Hematopoietic multipotent progenitor cell treated with erythropoietin and hydrocortisone succinate and interleukin-3 and kit ligand, for 8 days (in vitro differentiated cells): ENCODE data around the gene COPE.
"Not testable (repeated sequence)": the region's sequence is repeated elsewhere in the genome, so short reads cannot be mapped to it uniquely, and the experiment has no call there.

Experiments
- DNase-seq: peaks from one replicate; pipeline ENCODE4 v3.0.0-alpha.2; 2015

The COPE gene

GRCh38 chr19:18919086-18919899 is at the start of gene COPE, which contains the start of gene DDX49:
TSS of gene COPE (minus strand) at chr19:18919387. CDS start at chr19:18919348, 39 bp downstream.
TSS of gene DDX49 (plus strand) at chr19:18919715. CDS start at chr19:18919742, 27 bp downstream.
- DNase-seq, result peak; percentile 100

- no peak for DNase-seq
Measured at GRCh38 chr19:18967358-18968146, 48.4 kb upstream of the COPE start.

- DNase-seq, result no peak
Measured at GRCh38 chr19:18966307-18966706, 47.1 kb upstream of the COPE start.

- no peak for DNase-seq
Measured at GRCh38 chr19:18964121-18964520, 44.9 kb upstream of the COPE start.

- DNase-seq, result no peak
Measured at GRCh38 chr19:18961767-18962620, 42.8 kb upstream of the COPE start.

- DNase-seq, result no peak
Measured at GRCh38 chr19:18960370-18960769, 41.2 kb upstream of the COPE start.

- no peak for DNase-seq
Measured at GRCh38 chr19:18955042-18955441, 35.9 kb upstream of the COPE start.

- DNase-seq, result no peak
Measured at GRCh38 chr19:18954094-18954493, 34.9 kb upstream of the COPE start.

- DNase-seq, result not testable (repeated sequence)
Measured at GRCh38 chr19:18952364-18953003, 33.3 kb upstream of the COPE start.

- DNase-seq, result no peak
Measured at GRCh38 chr19:18951721-18952281, 32.6 kb upstream of the COPE start.

- no peak for DNase-seq
Measured at GRCh38 chr19:18949858-18950257, 30.7 kb upstream of the COPE start.

- no peak for DNase-seq
Measured at GRCh38 chr19:18948976-18949356, 29.8 kb upstream of the COPE start.

- no peak for DNase-seq
Measured at GRCh38 chr19:18948075-18948975, 29.1 kb upstream of the COPE start.

- no peak for DNase-seq
Measured at GRCh38 chr19:18946918-18947317, 27.7 kb upstream of the COPE start.

GRCh38 chr19:18946335-18946734 is 27.1 kb upstream of the COPE start:
- DNase-seq, result no peak

GRCh38 chr19:18945297-18945696 is 26.1 kb upstream of the COPE start:
- DNase-seq, result no peak

- no peak for DNase-seq
Measured at GRCh38 chr19:18943465-18943864, 24.3 kb upstream of the COPE start.

GRCh38 chr19:18942692-18943091 is 23.5 kb upstream of the COPE start:
- no peak for DNase-seq

GRCh38 chr19:18941628-18942354 is 22.6 kb upstream of the COPE start:
- DNase-seq, result no peak
